K562 (cell line): ENCODE measurements around the gene ABHD16B. TPM values are rescaled to one million over a fixed set of nuclear protein-coding genes. Genes with fewer than 3 reads are reported as not detected.
A peak's percentile ranks its signal among the peaks of the same experiment; 100 is the strongest.

Experiments
- BRF1 ChIP-seq: IDR thresholded peaks from 3 replicates; pipeline ENCODE4 v1.6.1; 2011; ENCODE audit warnings: borderline replicate concordance, mild to moderate bottlenecking; ENCODE audit not compliant: insufficient read length; ENCODE audit errors: extremely low read depth
- CUX1 ChIP-seq: fragments of 200-800 bp; sonication (Bioruptor generic); IDR thresholded peaks from 2 replicates; pipeline ENCODE4 v1.6.1; 2016; ENCODE audit warnings: missing genetic modification characterization, missing compliant biosample characterization
- ETS2 ChIP-seq: IDR thresholded peaks from 2 replicates; pipeline ENCODE4 v1.6.1; 2016; ENCODE audit warnings: borderline replicate concordance, missing genetic modification characterization, mild to moderate bottlenecking, moderate library complexity, missing compliant biosample characterization; ENCODE audit not compliant: poor library complexity, severe bottlenecking
- GATAD2A ChIP-seq: fragments of 450-650 bp; IDR thresholded peaks from 2 replicates; pipeline ENCODE4 v1.6.1; 2017
- HNRNPL ChIP-seq: fragments of 200-400 bp; formaldehyde crosslinking; IDR thresholded peaks from 2 replicates; pipeline ENCODE4 v1.6.1; 2017; ENCODE audit warnings: low read depth, mild to moderate bottlenecking, low read length
- HOMEZ ChIP-seq: fragments of 250-450 bp; sonication (Bioruptor Pico); IDR thresholded peaks from 2 replicates; pipeline ENCODE4 v1.4.0; 2020; ENCODE audit warnings: mild to moderate bottlenecking, moderate library complexity
- MTA1 ChIP-seq: fragments of 450-650 bp; IDR thresholded peaks from 2 replicates; pipeline ENCODE4 v1.6.1; 2017; ENCODE audit warnings: borderline replicate concordance
- TAF1 ChIP-seq: IDR thresholded peaks from 2 replicates; pipeline ENCODE4 v1.6.1; 2011; ENCODE audit warnings: mild to moderate bottlenecking, low read length, moderate library complexity; ENCODE audit not compliant: insufficient read depth, control insufficient read depth, severe bottlenecking; ENCODE audit errors: extremely low read depth
- TFAM ChIP-seq: fragments of 250-450 bp; sonication (Bioruptor Pico); conservative IDR thresholded peaks from 2 replicates; pipeline ENCODE4 v1.5.0; 2021; ENCODE audit warnings: mild to moderate bottlenecking, moderate library complexity
- U2AF1 ChIP-seq: fragments of 200-400 bp; formaldehyde crosslinking; optimal IDR thresholded peaks from 2 replicates; pipeline ENCODE3; 2017; ENCODE audit warnings: mild to moderate bottlenecking, low read depth, low read length, moderate library complexity
- YY1 ChIP-seq, 3 experiments: IDR thresholded peaks; 2 replicates each; pipeline ENCODE4 v1.6.1; 2011; ENCODE audit warnings: low read length in 2 of 3, mild to moderate bottlenecking in 2 of 3, moderate library complexity in 2 of 3, borderline replicate concordance in 1 of 3, control low read depth in 1 of 3, low read depth in 1 of 3; ENCODE audit not compliant: insufficient read depth in 3 of 3, insufficient replicate concordance in 2 of 3, control insufficient read depth in 1 of 3, insufficient read length in 1 of 3; ENCODE audit errors: extremely low read depth in 1 of 3
- ZBTB1 ChIP-seq: sonication (generic); formaldehyde crosslinking; IDR thresholded peaks from 2 replicates; pipeline ENCODE4 v1.8.1; 2023; ENCODE audit warnings: missing genetic modification reagents, low read depth, mild to moderate bottlenecking, borderline replicate concordance
- ZBTB7A ChIP-seq: IDR thresholded peaks from 2 replicates; pipeline ENCODE4 v1.6.1; 2011; ENCODE audit warnings: low read depth, mild to moderate bottlenecking, low read length, moderate library complexity, borderline replicate concordance; ENCODE audit not compliant: control insufficient read depth
- ZNF184 ChIP-seq: sonication (generic); formaldehyde crosslinking; IDR thresholded peaks from 2 replicates; pipeline ENCODE4 v1.5.0; 2020; ENCODE audit warnings: missing genetic modification reagents
- ZNF347 ChIP-seq: fragments of 450-650 bp; formaldehyde crosslinking; IDR thresholded peaks from 2 replicates; pipeline ENCODE4 v1.4.0; 2020; ENCODE audit warnings: low read depth, mild to moderate bottlenecking, moderate library complexity
- ZNF75A ChIP-seq: fragments of 450-650 bp; formaldehyde crosslinking; IDR thresholded peaks from 2 replicates; pipeline ENCODE4 v1.4.0; 2020; ENCODE audit warnings: mild to moderate bottlenecking
- polyA plus RNA-seq, 8 experiments: library from polyadenylated mRNA; depleted of rRNA in 4 of 8; stranded (reverse) in 5 of 8; unstranded in 3 of 8; fragments of >200 nt; fragmentation: Nextera tagmentation in 2 of 8; fragmentation: Illumina TruSeq in 1 of 8; extraction: Ambion mirVana in 2 of 8; extraction: Trizol in 1 of 8; gene quantifications; 2 replicates each; pipeline versions ENCODE4 v1.2.1 to v1.2.3, GENCODE V29; 2011 to 2014; ENCODE audit warnings: inconsistent platforms in 1 of 8, missing spikeins in 1 of 8
- total RNA-seq, 7 experiments: library from RNA; depleted of rRNA in 6 of 7; stranded (reverse); fragments of >200 nt in 6 of 7; fragmentation: Illumina TruSeq in 2 of 7; extraction: Trizol in 2 of 7; gene quantifications; 2 replicates each; pipeline versions ENCODE4 v1.2.1 to v1.2.3, GENCODE V29; 2011 to 2021; ENCODE audit warnings: low replicate concordance in 1 of 7
- TF ChIP-seq, protein P1 (sequence below): fragments of 450-650 bp; IDR thresholded peaks from 2 replicates; pipeline ENCODE4 v1.6.1; 2016; ENCODE audit warnings: borderline replicate concordance

The ABHD16B gene
- total and polyA plus RNA-seq, 9 of the 15 experiments (the other 6 are each of a cell fraction or from before 2014, with no cell fraction given), result not detected

- TF ChIP-seq ETS2 (tag), result no peak
- peak; percentile 81 for TF ChIP-seq MTA1
- peak in 2 of 3 experiments; percentile 22 to 25 for TF ChIP-seq YY1 (IDR thresholded peaks at IDR 0.05; ENCODE audit: borderline replicate concordance in 1 of 3, control insufficient read depth in 1 of 3, extremely low read depth in 1 of 3, insufficient read depth in 3 of 3, insufficient read length in 1 of 3, insufficient replicate concordance in 2 of 3, low read depth in 1 of 3, low read length in 2 of 3)
- TF ChIP-seq CUX1 (CRISPR knock-in tag), result no peak
- TF ChIP-seq ZBTB7A, result no peak
- TF ChIP-seq TAF1, result peak; percentile 28
- TF ChIP-seq ZNF184 (CRISPR knock-in tag), result no peak
- no peak for TF ChIP-seq BRF1
- TF ChIP-seq ZBTB1 (CRISPR knock-in tag), result peak; percentile 48; the same call in 1 of the 2 replicates
- TF ChIP-seq GATAD2A, result peak; percentile 86; the same call in 1 of the 2 replicates
- TF ChIP-seq ZNF75A, result no peak
- no peak for TF ChIP-seq TFAM (CRISPR knock-in tag)
- TF ChIP-seq U2AF1, result no peak
- TF ChIP-seq, protein P1, sequence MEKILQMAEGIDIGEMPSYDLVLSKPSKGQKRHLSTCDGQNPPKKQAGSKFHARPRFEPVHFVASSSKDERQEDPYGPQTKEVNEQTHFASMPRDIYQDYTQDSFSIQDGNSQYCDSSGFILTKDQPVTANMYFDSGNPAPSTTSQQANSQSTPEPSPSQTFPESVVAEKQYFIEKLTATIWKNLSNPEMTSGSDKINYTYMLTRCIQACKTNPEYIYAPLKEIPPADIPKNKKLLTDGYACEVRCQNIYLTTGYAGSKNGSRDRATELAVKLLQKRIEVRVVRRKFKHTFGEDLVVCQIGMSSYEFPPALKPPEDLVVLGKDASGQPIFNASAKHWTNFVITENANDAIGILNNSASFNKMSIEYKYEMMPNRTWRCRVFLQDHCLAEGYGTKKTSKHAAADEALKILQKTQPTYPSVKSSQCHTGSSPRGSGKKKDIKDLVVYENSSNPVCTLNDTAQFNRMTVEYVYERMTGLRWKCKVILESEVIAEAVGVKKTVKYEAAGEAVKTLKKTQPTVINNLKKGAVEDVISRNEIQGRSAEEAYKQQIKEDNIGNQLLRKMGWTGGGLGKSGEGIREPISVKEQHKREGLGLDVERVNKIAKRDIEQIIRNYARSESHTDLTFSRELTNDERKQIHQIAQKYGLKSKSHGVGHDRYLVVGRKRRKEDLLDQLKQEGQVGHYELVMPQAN, result peak; percentile 20; the same call in 1 of the 2 replicates
- no peak for TF ChIP-seq HOMEZ
- TF ChIP-seq HNRNPL, result no peak
- TF ChIP-seq ZNF347, result no peak
Measured at GRCh38 chr20:63894358-63895201, 33.3 kb downstream of the ABHD16B start, which contains the start of gene DNAJC5 (continued).
